IPS-NIHi7 (cell line): Measurements from ENCODE around the gene RANBP17.

Source experiments
- DNase-seq: peaks from one replicate; pipeline ENCODE4 v3.0.0; 2012; ENCODE audit warnings: mixed read lengths; ENCODE audit errors: extremely low spot score

Gene RANBP17

DNA sequence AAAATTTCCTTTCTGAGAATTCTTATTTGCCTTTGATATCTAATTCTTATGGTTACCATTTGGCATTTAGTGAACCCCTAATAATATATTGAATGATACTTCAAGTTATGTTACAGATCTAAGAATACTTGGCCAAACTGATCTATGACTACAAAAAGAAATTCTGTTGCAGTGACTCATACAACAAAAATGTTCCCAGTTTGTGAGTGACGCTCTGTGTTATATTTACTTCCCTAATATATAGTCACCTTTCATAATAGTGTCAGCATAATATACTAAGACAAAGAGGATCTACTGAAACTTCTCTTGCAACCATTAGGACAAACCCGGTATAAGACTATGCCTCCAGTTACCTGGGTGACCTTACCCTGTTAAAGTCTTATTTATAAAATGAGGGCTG lies 230.4 kb downstream of the RANBP17 start:
- DNase-seq, result no peak

DNA sequence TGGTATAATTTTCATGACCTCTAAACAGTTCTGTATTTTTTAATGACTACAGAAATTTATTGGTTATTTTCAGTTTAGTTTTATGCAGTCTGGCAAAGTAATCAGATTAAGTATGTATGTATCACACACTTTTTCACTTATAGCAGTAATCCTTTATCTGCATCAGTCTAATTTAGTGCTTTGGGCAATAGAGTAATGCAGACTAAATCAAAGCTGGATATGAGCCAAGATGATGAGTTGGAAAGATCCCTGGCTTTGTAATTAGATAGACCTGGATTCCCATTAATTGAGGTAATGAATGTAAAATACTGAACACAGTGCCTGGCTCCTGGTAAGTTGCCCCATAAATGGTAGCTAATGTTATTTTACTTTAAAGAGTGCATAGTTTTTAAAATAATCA lies 231.8 kb downstream of the RANBP17 start:
- no peak for DNase-seq

GRCh38 chr5:171094356-171094755 lies 232.5 kb downstream of the RANBP17 start:
- no peak for DNase-seq

DNA sequence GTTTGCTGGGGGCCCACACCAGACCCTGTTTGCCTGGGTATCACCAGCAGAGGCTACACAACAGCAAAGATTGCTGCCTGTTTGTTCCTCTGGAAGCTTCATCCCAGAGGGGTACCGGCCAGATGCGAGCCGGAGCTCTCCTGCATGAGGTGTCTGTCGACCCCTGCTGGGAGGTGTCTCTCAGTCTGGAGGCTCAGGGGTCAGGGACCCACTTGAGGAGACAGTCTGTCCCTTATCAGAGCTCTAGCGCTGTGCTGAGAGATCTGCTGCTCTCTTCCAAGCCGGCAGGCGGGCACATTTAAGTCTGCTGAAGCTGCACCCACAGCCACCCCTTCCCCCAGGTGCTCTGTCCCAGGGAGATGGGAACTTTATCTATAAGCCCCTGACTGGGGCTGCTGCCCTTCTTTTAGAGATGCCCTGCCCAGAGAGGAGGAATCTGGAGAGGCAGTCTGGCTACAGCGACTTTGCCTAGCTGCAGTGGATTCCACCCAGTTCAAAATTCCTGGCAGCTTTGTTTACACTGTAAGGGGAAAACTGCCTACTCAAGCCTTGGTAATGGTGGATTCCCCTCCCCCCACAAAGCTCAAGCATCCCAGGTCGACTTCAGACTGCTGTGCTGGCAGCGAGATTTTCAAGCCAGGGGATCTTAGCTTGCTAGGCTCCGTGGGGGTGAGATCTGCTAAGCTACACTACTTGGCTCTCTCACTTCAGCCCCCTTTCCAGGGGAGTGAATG lies 241.2 kb downstream of the RANBP17 start:
- DNase-seq, result no peak

GRCh38 chr5:171107669-171108068 lies 245.9 kb downstream of the RANBP17 start:
- DNase-seq, result no peak

- DNase-seq, result no peak
These were observed 253.7 kb downstream of the RANBP17 start for GRCh38 chr5:171115519-171115918.

GRCh38 chr5:171116719-171117118 lies 254.9 kb downstream of the RANBP17 start:
- no peak for DNase-seq

DNA sequence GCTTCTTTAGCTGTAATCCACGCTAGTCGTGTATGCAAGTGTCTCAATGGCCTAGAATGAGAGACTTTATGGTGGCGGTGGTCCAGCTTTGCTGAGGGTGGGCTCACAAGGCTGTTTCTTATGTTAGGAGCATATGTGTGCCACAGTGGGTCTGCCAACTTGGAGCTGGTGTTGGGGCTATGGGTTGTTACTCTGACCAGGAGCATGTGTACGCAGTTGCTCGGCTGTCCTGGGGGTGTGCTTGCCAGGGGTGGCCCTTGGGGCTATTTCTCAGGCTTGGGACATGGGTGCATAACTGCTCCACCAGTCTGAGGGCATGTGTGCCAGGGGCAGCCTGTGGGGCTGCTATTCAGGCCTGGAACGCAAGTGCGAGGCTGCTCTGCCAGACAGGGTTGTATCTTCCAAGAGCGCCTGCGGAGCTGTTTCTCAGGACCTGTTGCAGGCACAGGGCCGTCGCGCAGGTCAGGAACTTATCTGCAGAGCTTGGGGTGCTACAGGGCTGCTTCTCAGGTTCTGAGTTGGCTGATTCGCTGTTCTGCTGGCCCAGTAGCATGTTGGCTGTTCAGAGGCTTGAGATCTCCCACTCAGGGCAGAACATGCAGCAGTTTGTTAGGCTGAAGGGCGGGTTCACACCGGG lies 259.3 kb downstream of the RANBP17 start:
- DNase-seq, result no peak

GRCh38 chr5:171121638-171122037 lies 259.8 kb downstream of the RANBP17 start:
- DNase-seq, result no peak

GRCh38 chr5:171122372-171122771 lies 260.6 kb downstream of the RANBP17 start:
- DNase-seq, result no peak

- DNase-seq, result no peak
These were observed 261.6 kb downstream of the RANBP17 start for GRCh38 chr5:171123417-171123816.

GRCh38 chr5:171127314-171127713 lies 265.5 kb downstream of the RANBP17 start:
- no peak for DNase-seq

DNA sequence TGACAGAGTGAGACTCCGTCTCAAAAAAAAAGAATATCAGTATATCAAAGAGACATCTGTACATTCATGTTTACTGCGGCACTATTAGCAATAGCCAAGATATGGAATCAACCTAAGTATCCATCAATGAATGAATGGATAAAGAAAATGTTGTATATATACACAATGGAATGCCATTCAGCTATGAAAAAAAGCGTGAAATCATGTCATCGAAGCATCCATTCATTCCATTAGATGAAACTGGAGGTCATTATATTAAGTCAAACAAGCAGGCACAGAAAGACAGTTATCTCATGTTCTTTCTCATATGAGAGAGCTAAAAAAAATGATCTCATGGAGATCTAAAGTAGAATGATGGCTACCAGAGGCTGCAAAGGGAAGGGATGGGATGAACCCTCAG lies 266.3 kb downstream of the RANBP17 start:
- no peak for DNase-seq

GRCh38 chr5:171129308-171129707 lies 267.5 kb downstream of the RANBP17 start:
- DNase-seq, result peak; percentile 14

GRCh38 chr5:171131497-171131896 lies 269.7 kb downstream of the RANBP17 start:
- DNase-seq, result no peak

DNA sequence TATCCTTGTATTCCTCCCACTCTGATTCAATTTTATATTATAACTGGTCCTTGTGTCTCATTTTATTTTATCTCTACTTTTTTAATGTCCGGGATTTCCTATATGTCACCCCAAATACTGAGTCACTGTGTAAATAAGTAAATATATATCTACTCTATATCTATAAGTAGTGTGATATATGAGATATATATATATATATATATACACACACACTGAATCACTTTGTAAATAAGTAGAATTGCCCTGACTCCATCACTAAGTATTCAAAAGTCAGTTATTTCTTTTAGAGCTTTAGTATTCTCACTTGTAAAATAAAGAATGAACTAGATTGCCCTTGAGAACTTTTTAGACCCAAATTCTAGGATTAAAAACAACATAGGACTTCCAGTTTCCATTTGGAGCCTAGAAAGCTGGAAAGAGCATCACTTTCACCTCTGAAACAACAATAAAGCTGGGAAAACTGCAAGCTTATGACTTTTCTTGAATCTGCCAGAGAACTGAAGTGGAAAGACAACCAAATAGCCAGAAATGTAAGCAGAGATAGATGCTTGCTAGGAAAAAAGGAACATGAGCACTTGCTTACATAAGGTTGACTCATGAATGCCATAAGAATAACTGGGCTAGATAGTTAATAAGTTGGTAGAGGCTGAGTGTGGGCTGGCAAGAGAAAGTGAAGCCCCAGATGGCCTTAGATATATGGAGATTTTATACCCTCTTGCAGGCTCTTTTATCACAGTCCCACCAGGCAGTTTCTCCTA lies 276.1 kb downstream of the RANBP17 start:
- no peak for DNase-seq

GRCh38 chr5:171139227-171139626 lies 277.4 kb downstream of the RANBP17 start:
- no peak for DNase-seq

DNA sequence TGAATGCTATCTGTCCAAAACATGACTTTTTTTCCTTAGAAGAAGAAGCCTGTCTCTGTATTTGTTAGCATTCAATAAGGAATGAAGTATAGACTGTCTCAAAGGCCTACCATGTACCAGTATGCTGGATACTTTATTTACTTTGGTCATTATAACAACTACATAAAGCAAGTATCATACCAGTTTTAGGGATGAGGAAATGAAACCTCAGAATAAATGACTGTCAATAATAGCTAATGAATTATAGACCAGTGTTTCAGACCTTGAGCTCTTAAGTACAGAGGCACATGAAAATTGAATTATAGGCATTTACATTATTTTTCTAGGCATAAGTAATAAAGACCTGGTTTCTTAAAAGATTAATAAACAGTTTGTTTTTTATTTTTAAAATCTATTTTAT lies 280.8 kb downstream of the RANBP17 start:
- no peak for DNase-seq

DNA sequence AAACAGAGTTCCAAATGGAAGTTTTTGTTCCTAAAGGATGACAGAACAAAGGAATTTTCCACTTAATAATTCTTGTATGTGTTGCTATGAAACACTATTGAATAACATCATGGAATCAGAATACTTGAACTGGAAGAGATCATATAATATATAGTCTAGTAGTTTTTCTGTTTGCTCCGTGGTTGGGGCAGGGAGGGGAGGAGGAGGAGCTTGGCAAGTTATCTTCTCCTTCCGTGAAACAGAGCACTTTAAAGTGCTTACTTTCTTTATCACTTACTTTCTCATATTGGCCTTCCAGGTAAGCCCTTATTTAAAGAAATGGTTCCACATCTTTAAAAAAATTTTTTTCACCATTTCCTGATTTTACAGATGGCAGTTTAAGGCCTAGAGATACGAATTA lies 281.4 kb downstream of the RANBP17 start:
- no peak for DNase-seq

DNA sequence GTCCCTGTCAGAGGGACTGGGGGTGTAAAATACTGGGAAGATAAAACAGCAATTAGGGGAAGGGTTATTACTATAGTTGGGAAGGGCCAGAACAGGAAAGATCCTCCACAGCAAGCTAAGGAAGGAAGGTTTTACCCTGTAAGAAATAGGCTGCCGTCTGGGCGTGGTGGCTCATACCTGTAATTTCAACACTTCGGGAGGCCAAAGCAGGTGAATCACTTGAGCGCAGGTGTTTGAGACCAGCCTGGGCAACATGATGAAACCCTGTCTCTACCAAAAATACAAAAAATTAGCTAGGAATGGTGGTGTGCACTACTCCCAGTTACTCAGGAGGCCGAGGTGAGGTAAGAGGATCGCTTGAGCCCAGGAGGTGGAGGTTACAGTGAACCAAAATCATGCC lies 282.1 kb downstream of the RANBP17 start:
- DNase-seq, result no peak

GRCh38 chr5:171149333-171149732 lies 287.5 kb downstream of the RANBP17 start:
- DNase-seq, result no peak

GRCh38 chr5:171149772-171150171 lies 288.0 kb downstream of the RANBP17 start:
- DNase-seq, result no peak

DNA sequence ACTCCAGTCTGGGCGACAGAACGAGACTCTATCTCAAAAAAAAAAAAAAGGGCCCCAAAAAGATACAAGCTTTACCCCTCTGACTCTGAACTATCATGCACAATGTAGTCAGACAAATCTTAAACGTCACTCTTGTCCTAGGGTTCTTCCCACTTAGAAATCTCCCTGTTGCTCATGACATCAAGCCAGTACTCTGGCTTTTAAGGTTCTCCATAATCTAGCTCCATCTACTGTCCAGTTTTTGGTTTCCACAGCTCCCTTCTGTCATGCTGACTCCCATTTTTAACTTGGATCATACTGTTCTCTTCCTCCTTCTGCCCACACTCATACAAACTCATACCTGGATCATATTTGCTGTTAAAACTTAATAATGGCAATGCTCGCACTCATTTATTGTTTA lies 290.6 kb downstream of the RANBP17 start:
- DNase-seq, result peak; percentile 17
